ENCODE results near the gene MRFAP1L1. TPM values are rescaled to one million over a fixed set of nuclear protein-coding genes. Genes with fewer than 3 reads are reported as not detected.

Gene MRFAP1L1
- total RNA-seq, 1 experiment from 2014 or later, result 70.6 TPM

DNA sequence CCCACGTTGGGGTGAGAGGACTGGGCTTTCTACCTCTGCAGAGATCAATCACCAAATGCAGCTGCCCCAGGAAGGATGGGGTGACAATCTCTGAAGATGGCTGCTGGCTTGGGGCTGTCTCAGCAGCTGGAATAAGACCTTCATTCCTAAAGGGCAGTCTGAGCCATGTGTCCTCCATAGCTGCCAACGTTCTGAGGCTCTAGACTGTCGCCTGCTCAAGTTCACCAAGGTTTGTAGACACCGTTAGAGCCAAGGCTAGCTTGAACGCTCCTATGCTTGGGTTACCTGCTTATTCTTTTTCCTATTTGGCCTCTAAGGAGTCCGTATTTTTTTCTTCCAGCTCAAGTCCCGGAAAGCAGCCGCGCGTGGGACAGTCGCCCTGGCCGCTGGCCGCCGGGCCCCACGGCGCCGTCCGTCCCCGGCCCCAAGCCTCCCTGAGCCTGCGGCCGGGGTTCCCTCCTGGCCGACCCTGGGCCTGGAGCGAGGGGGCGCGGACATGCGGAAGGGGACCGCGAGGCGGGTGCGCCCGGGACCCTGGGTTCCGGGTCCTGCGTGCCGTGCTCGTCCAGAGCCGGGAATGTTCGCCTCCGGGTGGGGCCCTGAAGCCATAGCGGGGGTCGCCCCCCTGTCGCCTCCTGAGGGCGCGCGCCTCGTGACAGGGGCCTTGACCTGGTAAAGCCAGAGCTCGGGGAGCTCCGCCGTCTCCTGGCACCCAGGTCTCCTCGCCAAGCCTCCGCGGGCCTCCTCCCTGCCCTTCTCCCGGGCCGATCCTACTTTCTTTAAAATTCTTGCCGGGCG, 45.9 kb downstream of the MRFAP1L1 start:
- DNase-seq (ENCODE audit: low read depth), result no peak

DNA sequence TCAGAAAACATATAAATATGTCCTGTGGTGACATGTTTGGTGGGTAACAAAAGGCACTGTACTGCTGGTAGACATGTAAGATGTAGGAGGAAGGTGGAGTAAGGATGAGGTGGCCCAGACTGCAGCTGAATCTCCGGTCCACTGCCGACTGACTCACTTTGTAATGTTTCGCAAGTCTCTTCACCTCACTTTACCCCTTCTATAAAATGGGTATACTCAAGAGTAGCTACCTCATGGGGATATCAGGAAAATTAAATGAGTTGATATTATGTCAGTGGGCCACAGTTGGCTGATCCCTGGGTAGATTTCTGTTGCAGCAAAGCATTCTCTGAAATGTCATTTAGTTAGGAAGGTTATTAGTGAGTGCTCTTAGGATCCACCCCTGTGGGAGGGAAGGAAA, 47.1 kb downstream of the MRFAP1L1 start:
- DNase-seq (ENCODE audit: low read depth), result no peak

DNA sequence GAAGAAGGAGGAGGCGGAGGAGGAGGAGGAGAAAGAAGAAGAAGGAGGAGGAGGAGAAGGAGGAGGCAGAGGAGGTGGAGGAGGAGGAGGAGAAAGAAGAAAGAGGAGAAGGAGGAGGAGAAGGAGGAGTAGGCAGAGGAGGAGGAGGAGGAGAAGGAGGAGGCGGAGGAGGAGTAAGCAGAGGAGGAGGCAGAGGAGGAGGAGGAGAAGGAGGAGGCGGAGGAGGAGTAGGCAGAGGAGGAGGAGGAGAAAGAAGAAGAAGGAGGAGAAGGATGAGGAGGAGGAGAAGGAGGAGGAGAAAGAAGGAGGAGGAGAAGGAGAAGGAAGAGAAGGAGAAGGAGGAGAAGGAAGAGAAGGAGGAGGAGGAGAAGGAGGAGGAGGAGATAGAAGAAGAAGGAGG, 49.2 kb downstream of the MRFAP1L1 start:
- DNase-seq (ENCODE audit: low read depth), result peak; percentile 33

DNA sequence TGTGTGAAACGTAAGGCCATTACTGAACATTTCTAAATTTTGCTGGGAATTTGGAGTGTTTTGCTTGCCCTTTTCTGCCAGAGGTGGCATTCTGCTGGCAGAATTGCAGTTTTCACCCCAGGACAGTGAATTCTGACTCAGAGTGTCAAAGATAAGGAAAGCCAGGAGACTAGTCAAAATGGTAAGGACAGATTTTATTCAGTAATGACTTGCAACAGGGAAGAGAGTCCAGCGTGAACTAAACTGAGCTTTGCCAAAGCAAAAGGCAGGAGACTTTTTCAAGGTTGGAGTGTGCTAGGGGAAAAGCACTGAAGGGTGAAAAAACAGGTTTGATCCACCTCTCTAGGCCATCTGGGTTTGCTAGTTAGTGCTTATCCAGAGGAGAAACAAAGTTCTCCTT, 49.8 kb downstream of the MRFAP1L1 start:
- no peak for DNase-seq (ENCODE audit: low read depth)

DNA sequence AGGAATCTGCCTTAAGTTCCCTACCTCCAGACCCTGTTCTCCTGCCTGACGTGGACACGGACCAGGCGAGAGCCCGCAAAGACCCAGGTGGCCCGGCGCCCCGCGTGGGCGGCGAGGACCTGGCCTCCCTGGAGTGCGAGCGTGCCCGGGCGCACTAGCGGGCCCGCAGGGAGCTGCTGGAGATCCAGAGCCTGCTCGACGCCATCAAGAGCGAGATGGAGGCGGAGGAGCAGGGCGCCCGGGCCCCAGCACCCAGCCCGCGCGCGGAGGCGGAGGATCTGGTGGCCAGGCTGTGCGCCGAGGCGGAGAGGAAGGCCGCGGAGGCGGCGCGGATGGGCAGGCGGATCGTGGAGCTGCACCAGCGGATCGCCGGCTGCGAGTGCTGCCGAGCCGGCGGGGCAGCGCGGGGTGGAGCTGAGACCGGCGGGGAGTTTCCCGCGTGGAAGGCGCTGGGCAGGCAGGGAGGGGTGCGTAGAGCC, 51.0 kb downstream of the MRFAP1L1 start:
- no peak for DNase-seq (ENCODE audit: low read depth)

DNA sequence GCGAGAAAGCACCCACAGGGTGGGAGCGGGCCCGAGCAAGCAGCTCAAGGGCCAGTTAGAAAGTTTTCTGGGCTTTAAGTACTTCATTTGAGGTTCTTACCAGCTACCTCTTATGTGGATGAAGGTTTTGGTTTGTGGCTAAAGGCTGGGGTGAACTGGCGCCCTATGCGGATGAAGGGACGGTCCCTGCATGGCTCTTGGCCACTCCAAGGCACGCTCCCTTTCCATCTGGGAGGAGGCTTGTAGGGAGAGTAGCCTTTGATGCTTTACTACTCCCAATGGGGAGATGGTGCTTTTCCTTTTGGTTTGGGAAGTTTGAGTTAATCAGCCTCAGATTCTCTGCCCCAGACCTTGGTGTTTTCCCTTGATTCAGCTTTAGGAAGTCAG, 51.5 kb downstream of the MRFAP1L1 start:
- DNase-seq (ENCODE audit: low read depth), result no peak

Other genes starting within 250 kb of the MRFAP1L1 start
- gene PPP2R2C, start 237.3 kb downstream of the MRFAP1L1 start, total RNA-seq (2014; rRNA removed; shearing (Covaris generic)), result 23.5 and 31.7 TPM in 2 replicates
- 10.4 and 11.7 TPM in 2 replicates for gene MAN2B2, start 134.7 kb downstream of the MRFAP1L1 start, total RNA-seq (2014; rRNA removed; shearing (Covaris generic))
- gene MRFAP1, start 69.2 kb downstream of the MRFAP1L1 start, total RNA-seq (2014; rRNA removed; shearing (Covaris generic)), result 126 and 155 TPM in 2 replicates
- gene S100P, start 16.0 kb downstream of the MRFAP1L1 start, total RNA-seq (2014; rRNA removed; shearing (Covaris generic)), result not detected in 2 replicates
- gene BLOC1S4, start 6.3 kb upstream of the MRFAP1L1 start, total RNA-seq (2014; rRNA removed; shearing (Covaris generic)), result 23.8 and 24.5 TPM in 2 replicates
- 4.4 and 4.7 TPM in 2 replicates for gene KIAA0232, start 72.9 kb upstream of the MRFAP1L1 start, total RNA-seq (2014; rRNA removed; shearing (Covaris generic))
- gene TBC1D14, start 200.0 kb upstream of the MRFAP1L1 start, total RNA-seq (2014; rRNA removed; shearing (Covaris generic)), result 47.1 and 50.6 TPM in 2 replicates